Right renal pelvis (tissue), 4 donors: Measurements from ENCODE around the gene XPO4. TPM values are rescaled to one million over a fixed set of nuclear protein-coding genes. Genes with fewer than 3 reads are reported as not detected.

Experiments
- DNase-seq, 4 donors: peaks; one replicate each; pipeline ENCODE4 v3.0.0-alpha.2; 2013; ENCODE audit warnings: low read depth in 4 of 4, low spot score in 3 of 4, missing footprints in 1 of 4
- polyA plus RNA-seq, 4 donors: library from polyadenylated mRNA; unstranded; fragments of 120-200 nt; gene quantifications; one replicate each; pipeline ENCODE4 v1.2.1, GENCODE V29; 2013; ENCODE audit not compliant: insufficient read length in 4 of 4

The XPO4 gene
- polyA plus RNA-seq, 4 donors = 16.1 to 21.7 (median 20.4) TPM

GRCh38 chr13:20729633-20730585 is 172.6 kb downstream of the XPO4 start:
- no peak for DNase-seq

GRCh38 chr13:20728579-20729311 is 173.8 kb downstream of the XPO4 start:
- no peak for DNase-seq

- no peak for DNase-seq
Observed at GRCh38 chr13:20727856-20728255, 174.7 kb downstream of the XPO4 start.

Other genes starting within 250 kb of the XPO4 start
- 10 to 100 TPM; 10.1 to 11.6 (median 11.0) TPM for gene IL17D, start 199.0 kb downstream of the XPO4 start, polyA plus RNA-seq
- gene EEF1AKMT1, start 128.8 kb downstream of the XPO4 start, polyA plus RNA-seq = 10 to 100 TPM; 16.3 to 19.3 (median 17.5) TPM
- 10 to 100 TPM; 26.6 to 29.6 (median 28.0) TPM for gene LATS2, start 158.8 kb upstream of the XPO4 start, polyA plus RNA-seq
- 100 to 1,000 TPM; 260 to 327 (median 295) TPM for gene SAP18, start 237.4 kb upstream of the XPO4 start, polyA plus RNA-seq